GM12801 (cell line): Measurements from ENCODE around the gene DNAI2.

ENCODE experiments used
- TF ChIP-seq, protein P1 (sequence below): IDR thresholded peaks from one replicate; pipeline ENCODE4 v1.5.1; 2011; ENCODE audit warnings: control low read depth; ENCODE audit not compliant: insufficient read length; ENCODE audit errors: extremely low read depth

Gene DNAI2

GRCh38 chr17:74280093-74280513, 6.1 kb downstream of the DNAI2 start:
- TF ChIP-seq, protein P1, sequence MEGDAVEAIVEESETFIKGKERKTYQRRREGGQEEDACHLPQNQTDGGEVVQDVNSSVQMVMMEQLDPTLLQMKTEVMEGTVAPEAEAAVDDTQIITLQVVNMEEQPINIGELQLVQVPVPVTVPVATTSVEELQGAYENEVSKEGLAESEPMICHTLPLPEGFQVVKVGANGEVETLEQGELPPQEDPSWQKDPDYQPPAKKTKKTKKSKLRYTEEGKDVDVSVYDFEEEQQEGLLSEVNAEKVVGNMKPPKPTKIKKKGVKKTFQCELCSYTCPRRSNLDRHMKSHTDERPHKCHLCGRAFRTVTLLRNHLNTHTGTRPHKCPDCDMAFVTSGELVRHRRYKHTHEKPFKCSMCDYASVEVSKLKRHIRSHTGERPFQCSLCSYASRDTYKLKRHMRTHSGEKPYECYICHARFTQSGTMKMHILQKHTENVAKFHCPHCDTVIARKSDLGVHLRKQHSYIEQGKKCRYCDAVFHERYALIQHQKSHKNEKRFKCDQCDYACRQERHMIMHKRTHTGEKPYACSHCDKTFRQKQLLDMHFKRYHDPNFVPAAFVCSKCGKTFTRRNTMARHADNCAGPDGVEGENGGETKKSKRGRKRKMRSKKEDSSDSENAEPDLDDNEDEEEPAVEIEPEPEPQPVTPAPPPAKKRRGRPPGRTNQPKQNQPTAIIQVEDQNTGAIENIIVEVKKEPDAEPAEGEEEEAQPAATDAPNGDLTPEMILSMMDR = no peak

DNA sequence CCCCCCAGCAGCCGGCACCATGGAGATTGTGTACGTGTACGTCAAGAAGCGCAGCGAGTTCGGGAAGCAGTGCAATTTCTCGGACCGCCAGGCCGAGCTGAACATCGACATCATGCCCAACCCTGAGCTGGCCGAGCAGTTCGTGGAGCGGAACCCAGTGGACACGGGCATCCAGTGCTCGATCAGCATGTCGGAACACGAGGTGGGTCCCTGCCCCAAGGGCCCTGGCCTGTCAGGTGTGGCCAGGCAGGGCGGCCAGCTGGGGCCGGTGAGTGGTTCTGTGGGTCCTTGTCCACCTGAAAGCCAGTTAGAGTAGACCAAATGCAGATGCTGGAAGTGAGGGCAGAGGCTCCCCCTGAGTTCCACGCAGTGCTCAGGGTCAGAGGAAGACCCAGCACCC, 7.8 kb downstream of the DNAI2 start:
- TF ChIP-seq, protein P1 = no peak

- TF ChIP-seq, protein P1 = no peak
These were observed 8.7 kb downstream of the DNAI2 start for GRCh38 chr17:74282587-74283370.

DNA sequence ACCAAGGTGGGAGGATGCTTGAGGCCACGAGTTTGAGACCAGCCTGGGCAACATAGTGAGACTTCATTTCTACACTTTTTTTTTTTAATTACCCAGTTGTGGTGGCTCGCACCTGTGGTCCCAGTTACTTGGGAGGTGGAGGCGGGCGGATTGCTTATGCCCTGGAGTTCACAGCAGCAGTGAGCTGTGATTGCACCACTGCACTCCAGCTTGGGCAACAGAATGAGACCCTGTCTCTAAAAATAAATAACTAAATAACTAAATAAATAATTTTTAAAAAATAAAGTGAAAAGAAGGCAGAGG, 9.3 kb downstream of the DNAI2 start:
- TF ChIP-seq, protein P1 = no peak

DNA sequence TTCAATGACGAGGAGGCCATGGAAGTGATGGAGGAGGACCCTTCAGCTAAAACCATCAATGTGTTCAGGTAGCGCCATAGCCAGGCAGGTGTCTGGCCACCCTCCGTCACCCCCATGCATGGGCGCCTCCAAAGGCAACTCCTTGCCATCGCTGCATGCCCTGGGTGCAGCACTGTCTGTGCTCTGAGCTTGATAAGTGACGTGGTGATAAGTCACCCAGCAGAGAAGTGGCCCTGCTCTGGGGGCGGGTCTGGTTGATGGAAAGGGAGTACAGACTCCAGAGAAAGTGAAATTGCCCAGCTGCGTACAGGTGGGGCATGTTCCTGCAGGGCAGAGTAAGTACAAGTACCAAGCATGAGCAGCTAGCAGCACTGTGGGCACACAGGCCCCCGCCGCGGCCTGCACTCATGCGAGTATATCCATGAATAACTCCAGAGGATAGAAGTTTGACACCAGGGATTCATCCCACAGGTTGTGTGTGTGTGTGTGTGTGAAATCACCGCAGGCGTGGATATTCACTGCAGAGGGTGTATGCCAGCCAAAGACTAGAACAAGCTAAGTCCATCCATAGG, 13.1 kb downstream of the DNAI2 start:
- TF ChIP-seq, protein P1 = no peak

- TF ChIP-seq, protein P1 = no peak
These were observed 14.8 kb downstream of the DNAI2 start for GRCh38 chr17:74288785-74289184.

DNA sequence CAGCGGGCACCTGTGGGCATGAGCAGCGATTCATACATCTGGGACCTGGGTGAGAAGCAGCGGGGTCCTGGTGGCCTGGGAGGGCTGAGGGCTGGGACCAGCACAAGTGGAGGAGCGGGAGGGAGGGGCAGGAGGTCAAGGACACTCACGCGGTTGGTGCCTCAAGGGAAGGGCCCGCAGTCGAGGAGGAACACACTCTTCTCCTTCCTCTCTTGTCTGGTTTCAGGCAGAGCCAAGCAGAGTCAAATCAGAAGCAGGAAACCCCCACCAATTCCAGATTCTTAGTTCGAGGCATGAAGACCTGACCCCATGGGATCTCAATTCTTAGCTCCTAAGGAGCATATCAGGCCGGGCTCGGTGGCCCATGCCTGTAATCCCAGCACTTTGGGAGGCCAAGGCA, 15.7 kb downstream of the DNAI2 start:
- TF ChIP-seq, protein P1 = no peak

GRCh38 chr17:74290340-74290739, 16.3 kb downstream of the DNAI2 start:
- TF ChIP-seq, protein P1 = no peak
